Anterior cingulate cortex (tissue), 58 donors: Measurements from ENCODE around the gene DAPK1.

Experiments
- DNase-seq, 58 donors: peaks; one replicate each; lab custom pipeline; 2025; lab: John Stamatoyannopoulos, UW

Gene DAPK1

DNA sequence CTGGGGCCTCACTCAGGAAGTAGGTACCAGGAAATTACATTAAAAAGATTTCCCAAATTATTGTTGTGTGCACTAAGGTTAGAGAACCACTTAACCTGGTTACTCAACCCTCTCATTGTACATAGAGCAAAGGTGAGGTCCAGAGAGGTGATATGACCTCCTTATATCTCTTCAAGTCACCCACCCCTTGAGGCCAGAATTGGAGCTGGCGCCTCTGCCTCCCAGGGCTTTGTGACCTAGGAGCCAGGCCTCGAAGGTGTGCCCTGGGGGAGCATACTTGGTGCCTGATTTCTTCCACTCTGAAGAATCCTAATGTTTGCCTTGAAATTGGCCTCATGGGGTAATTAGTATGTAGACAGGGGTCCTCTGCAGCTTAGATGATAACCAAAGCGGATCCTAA is 133.2 kb downstream of the DAPK1 start:
- no peak for DNase-seq

DNA sequence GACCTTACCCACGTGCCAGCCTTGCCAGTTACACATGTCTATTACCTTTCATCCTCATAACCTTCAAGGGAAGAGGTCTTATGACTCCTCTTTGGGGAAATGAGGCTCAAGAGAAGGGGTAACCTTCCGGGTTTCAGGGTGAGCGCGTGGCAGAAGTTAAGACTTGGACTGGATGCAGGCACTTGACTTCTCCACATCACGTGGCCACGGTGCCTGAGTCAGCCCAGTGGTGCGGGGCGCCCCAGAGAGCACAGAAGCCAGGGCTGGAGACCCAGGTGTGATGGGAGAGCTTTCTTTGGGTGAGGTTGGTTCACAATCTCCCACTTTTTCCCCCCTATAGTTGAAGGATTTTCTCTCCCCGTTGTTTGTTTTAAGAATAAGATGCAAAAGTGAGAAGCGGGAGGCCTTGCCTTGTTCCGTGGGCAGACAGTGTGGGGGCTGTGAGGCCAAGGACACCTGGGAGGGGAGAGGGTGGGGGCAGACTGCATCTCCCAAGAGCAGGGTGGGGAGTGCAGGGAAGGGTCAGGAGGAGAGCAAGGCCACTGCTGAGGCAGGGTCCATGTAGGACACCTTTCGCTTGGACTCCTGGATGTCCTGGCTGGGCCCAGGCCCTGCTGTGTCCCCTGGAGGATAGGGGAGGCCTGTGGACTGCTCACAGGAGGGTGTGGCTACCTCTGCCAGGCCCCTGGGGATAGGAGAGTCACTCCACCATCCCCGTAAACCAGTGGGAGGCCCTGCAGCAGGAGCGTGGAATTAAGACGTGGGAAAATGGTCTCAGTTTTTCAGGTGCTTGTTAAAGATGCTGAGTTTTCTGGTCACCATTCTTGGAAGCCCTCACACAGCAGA is 138.2 kb downstream of the DAPK1 start:
- DNase-seq: no peak

DNA sequence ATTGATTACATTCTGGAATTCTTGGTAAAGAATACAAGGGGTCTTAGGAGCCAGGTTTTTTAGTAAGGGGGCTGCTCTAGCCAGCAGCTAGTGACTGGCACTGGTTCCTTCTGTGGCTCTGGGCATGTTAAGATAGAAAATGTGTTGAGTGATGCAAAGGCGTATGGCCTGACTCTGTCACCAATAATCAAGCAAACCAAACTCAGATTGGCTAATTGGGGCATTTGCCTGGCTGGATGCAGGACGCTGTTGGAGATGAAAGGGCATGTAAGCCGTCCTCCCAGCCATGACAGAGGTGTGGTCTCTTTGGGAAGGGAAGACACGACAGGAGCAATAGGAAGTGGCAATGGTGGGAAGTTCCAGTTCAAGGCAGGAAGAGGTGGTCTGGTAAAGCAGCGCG is 140.6 kb downstream of the DAPK1 start:
- DNase-seq: no peak

DNA sequence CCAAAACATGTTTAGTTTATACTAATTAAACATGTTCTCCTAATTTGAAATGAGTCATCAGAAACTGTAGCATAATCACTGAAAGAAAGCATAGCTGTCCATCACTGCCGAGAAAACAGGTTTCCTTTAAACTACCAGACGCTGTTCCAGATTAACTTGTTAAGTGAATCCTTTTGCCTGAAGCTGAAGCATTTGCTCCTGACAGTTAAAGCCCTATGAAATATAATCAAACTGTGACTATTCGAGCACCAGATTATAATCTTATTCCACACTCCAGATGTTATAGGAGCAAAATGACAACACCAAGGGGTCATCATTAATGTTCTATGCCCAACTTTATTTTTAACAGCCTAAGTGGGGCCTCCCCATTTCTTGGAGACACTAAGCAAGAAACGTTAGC is 142.3 kb downstream of the DAPK1 start:
- no peak for DNase-seq

DNA sequence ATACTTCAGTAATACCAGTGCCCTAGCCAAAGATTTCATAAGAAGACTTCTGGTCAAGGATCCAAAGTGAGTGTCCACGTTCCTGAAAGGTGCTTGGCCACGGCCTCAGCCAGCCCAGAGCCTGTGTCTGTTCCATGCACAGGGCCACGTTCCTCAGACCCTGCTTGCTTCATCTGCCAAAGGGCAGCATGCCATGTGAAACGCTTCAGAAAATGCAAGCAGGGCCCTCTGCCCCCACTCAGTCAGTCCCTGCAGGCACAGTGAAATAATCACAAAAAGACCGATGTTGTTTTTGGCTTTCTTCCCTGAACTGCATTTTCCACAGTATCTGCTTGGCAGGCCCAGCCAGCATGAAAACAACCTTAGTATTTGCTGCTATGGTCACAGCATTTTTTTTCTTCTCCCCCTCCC is 142.7 kb downstream of the DAPK1 start:
- peak in 2 of 58 donors; percentile 18 to 32 for DNase-seq

DNA sequence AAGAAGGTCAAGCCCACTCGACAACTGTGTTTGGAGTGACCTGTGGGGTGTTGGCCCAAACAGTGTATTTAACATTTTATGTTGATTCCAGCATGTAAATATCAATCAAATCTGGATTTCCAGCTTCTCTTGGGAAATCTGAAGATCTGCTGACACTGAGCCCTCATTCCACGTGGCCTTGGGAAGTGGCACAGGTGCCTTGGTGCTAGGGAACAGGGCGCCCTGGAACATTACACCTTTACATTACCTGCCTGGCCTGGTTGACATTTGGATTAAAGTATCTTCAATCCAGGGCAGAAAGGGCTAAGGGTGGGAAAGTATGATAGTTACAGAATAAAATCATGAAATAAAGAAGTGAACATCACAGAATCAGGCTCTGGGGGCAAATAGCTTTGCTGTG is 143.4 kb downstream of the DAPK1 start:
- DNase-seq: no peak

DNA sequence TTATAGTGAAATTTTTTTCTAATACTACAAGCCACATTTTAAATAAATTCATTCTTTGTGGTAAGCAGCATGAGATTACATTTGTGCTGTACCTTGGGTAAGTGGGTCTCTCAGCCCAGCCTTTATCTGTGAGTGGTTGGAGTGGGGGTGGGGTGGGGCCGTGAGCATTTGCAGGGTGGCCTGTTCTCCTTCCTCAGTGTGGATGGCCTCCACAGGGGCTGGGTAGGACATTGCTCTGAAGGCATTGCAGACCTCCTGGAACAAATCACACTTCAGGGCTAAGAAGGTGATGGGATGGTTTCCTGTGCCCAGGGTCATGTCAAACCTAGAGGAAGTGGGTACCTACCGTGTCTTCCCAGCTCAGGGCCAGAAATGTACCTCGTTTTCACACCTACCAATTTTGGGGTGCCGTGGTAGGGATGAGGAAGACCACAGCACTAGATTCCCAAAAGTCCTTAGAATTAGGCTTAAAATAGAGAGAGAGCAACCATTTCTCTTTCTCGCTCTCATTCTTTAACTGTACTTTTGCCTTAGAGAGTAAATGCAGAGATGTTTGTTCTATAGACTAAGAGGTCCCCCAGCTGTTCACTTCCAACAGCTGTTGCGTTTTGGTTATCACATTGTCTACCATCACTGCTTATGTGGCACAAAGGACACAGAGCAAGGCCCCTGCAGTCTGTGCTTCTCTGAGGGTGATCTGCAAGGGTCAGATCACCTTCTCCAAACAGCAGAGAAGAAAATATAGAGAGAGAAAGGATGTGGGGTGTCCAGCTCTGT is 144.9 kb downstream of the DAPK1 start:
- no peak for DNase-seq

DNA sequence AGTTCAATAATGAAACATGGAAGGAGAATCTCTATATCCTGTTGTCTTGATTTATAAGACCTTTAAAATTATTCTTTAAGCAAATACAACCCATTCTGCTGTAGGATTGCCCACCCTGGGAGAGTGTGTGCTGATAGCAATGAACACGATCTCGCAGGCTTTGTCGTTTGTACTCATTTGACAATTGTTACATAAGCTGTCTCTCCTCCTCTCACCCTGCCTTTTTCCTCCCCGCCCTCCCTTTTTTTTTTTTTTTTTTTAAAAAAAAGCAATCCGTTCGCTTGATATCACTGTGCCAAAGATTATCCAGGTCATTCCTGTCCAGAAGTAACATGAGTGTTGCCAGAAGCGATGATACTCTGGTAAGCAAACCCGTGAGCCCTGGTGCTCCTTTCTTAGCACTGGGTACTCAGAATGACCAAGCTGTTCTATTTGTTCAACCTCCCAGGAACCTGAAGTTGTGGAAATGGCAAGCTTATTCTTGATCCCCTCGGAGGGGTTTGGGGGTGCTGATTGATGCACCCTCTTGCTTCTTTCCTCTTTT is 145.5 kb downstream of the DAPK1 start:
- DNase-seq: no peak

DNA sequence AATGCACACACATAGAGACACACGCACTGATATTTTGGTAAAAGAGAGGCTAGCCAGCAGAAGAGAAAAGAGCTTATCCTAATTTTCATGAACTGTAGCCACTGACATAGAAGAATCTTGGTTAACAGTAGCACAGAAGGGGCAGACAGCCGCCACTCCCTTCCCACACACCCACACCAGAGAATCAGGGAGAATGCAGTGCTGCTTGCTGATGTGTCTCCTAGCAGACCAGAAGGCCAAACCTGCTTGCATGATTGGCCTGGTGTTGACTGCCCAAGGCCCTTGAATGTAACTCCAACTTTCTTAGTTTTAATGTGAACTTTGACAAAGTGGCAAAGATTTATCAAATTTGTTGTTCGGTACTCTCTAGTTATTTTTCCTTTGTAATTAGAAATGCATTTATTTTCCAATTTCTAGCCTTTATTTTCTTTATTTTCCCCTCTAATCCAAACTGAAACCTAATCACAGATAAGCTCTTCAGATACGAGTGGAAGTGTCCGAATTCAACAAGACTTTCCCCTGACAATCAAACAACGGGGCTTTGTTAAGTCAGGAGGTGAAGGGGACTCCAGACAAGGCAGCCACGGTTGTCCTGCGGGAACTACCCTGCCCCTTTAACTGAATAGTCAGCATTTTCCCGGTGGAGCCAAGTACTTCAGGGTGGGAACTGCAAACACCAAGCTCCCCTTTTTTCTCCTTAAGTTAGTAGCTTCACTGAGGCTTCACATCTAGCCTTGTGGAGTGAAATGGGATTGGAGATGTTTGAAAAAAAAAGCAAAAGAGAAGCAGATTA is 146.3 kb downstream of the DAPK1 start:
- DNase-seq: no peak

DNA sequence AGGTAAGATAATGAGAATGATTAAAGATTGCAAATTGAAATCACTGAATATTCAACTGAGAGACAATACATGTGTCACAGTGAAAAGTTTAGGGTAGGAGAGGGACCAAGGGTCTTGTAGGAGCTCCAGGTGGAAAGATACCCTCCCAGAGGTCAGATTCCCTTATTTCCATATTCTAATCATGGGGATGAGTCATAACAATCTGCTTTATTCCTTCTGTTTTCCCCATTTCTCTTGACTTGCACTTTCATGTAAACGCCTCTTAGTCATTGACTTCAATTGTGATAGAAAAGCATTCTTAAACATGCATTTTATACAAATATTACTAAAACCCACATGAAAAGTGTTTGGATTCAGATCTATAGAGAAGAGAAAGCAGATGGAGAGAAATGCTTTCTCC is 147.0 kb downstream of the DAPK1 start:
- no peak for DNase-seq

DNA sequence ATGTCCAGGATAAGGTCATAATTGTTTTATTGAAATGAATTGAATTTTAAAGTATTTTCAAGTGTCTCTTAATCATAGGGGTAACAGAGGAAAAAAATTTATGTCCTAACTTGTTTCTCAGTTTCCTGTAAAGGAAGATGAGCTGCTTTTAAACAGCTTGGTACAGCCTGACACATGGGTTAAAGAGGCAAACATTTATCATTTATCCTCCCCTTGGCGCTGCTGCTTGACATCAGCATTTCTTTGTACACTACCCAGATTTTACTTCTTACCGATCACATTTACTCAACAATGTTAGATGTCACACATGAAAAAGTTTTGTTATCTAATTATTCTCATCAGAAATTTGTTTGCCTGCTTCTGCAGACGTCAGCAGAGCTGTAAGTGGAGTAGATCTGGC is 148.9 kb downstream of the DAPK1 start:
- no peak for DNase-seq

DNA sequence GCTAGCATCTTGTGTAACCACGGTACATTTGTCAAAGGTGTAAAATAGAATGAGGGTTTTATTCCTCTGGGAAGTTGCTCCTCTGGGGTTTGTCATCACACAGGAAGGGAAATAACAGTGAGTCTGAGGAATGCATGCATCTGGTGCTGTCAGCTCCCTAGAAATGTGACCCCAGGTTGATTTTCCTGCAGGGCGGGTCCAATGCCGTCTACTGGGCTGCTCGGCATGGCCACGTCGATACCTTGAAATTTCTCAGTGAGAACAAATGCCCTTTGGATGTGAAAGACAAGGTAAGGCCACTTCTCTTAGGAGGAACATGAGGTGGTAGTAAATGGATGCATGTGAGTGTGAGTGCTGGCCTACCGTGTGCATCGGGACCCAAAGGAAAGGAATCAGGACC is 149.4 kb downstream of the DAPK1 start:
- DNase-seq: no peak

DNA sequence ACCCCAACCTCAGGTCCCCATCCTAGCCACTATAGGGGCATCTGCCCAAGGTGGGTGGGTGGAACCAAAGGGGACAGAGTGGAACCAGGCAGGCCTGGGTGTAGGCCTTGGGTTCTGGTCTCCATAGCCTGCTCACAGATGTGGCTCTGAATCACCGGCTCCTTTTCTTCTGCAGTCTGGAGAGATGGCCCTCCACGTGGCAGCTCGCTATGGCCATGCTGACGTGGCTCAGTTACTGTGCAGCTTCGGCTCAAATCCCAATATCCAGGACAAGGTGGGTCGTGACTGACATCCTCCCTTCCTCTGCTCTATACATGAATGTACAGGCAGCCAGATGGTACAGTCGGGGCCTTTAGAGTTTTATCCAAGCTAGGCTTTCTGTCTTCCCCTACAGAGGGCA is 150.9 kb downstream of the DAPK1 start:
- no peak for DNase-seq

DNA sequence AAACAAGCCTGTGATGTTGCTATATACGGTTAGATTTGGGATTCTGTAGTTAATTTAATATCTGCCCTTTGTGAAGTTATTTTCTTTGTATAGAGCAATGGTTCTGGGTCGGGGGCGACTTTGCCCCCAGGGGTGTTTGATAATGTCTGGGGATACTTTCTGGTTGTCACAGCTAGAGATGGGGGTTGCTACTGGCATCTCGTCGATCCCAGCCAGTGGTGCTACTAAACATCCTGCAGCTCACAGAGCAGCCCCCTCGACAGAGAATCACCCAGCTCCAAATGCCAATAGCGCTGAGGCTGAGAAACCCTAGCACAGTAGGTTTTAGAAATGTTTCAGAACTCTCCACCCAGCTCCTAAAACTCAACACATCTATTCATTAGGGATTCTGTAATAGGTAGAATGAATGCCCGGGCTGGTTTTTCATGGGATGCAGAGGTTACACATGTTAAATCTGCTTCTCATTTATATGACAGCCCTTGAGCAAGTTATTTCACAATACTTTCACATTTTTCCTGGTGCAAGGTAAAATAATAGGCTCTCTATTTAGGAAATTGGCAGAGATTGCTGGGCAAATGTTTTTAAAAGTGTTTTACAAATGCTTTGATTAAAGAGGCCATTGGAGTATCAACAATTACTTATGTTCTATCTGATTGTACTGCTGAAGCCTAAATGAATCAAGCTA is 153.1 kb downstream of the DAPK1 start:
- DNase-seq: no peak

DNA sequence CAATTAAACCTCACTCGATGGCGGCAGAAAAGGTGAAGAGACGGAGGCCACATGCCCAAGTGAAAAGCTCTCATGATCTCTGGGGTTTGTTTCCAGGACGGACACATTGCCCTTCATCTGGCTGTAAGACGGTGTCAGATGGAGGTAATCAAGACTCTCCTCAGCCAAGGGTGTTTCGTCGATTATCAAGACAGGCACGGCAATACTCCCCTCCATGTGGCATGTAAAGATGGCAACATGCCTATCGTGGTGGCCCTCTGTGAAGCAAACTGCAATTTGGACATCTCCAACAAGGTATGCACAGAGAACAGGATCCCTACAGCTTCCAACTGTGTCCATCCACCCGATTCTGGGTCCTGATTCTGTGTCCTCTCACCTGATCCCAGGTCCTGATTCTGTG is 153.8 kb downstream of the DAPK1 start:
- no peak for DNase-seq

DNA sequence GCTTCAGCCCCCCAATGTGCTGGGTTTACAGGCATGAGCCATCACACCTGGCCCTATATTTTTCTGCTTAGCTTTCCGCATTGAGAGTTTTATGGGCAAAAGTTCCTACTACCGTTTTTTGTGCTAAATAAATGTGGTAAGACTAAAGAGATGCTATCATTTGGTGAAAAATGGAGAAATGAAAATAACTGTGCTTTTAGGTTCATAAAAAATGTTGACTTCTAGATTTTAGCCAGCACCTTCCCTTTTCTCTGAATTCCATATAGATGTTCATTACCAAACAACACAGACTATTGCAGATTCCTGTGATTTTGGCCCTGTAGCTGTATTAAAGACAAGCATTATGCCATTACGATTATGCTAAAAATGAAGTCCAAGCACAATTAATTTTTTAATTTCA is 156.3 kb downstream of the DAPK1 start:
- DNase-seq: no peak

DNA sequence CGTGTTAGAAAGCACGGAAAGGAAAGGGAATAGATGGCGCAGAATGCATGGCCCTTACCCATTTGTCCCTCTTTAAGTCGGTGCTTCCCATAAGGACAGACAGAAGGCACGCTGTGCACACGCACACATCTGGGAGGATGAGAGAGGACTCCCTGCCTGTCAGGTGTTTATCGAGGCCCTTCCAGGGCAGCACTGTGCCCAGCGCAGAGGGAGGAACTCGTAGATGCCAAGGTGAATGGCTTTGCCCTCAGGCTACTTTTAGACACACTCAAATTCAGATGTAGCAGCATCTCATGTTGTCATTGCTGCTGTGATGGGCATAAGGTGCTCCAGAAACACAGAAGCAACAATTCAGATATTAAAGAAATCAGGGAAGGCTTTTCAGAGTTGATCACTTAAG is 158.1 kb downstream of the DAPK1 start:
- DNase-seq: no peak

DNA sequence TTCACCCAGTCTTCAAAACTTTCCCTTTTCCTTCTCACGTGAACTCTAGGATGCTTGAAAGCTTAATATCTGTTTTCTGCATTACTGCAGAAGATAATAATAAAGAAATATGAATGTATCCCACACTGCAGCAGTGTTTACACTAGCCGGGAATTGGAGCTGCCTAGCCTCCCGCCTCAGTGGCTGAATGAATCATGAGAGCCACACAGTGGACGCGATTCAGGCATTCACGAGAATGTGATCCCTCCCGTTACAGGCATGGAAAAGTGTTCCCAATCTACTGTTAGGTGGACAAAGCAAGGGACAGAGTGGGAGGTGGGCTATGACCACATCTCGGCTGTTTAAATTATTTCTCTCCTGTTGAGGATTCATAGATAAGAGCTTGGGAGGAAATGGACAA is 158.8 kb downstream of the DAPK1 start:
- peak in 3 of 58 donors; percentile 15 to 40 (median 16) for DNase-seq

DNA sequence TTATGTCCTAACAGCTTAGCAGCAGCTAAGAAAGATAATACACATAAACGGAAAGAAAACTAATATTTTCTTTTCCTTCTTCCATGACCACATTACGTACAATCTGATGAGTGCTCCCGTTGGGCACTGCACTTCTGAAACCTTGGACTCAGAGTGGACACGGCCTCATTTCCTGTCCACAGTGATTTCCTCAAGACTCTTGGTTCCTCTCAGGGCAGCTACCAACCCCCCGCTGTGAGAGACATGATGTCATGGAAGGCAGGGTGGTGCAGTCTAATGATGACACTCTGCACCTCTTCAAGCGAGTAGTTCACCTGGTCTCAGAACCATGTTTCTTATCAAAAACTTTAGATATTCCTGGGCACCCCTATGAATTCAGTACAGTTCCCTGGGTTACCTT is 159.5 kb downstream of the DAPK1 start:
- no peak for DNase-seq

DNA sequence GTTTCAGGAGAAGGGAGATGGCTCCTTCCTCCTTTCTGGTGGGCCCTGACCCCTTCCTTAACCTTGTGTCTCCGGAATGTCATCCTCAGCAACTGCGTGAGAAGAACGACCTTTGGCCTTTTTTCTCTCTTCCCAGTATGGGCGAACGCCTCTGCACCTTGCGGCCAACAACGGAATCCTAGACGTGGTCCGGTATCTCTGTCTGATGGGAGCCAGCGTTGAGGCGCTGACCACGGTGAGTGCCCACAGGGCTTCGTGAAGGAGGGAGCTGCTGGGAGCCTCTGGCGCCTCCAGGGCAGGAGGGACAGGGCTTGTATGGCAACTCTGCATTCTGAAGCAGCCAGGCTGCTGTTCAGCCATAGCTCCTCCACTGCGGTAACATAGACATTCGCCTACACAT is 160.2 kb downstream of the DAPK1 start:
- no peak for DNase-seq
